ENCODE data around the gene SIRPB1. TPM values are rescaled to one million over a fixed set of nuclear protein-coding genes. Genes with fewer than 3 reads are reported as not detected.
A peak's percentile ranks its signal among the peaks of the same experiment; 100 is the strongest.
"Not testable (repeated sequence)": the region's sequence is repeated elsewhere in the genome, so short reads cannot be mapped to it uniquely, and the experiment has no call there.

Gene SIRPB1
- total RNA-seq, 1 donor from 2014 or later = 4.8 TPM

DNA sequence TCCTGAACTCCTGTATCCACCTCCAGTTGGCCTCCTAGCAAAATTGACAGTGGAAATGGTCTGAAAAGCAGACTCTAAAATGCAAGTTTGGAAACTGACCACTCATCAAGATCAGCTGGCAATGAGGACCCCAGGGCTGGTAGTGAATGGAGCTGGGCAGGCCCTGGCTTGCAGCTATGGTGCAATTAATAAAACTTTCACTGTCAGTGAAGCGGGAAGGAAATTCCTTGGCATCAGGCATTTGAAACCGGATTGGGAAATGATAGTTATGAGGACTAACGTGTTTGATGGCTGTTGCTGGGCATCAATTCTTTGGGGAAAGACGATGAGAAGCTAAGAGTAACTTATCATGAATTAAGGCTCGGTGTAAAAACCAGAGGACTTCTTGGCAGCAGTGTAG, 19.1 kb downstream of the SIRPB1 start:
- no peak for DNase-seq (ENCODE audit: low spot score)

DNA sequence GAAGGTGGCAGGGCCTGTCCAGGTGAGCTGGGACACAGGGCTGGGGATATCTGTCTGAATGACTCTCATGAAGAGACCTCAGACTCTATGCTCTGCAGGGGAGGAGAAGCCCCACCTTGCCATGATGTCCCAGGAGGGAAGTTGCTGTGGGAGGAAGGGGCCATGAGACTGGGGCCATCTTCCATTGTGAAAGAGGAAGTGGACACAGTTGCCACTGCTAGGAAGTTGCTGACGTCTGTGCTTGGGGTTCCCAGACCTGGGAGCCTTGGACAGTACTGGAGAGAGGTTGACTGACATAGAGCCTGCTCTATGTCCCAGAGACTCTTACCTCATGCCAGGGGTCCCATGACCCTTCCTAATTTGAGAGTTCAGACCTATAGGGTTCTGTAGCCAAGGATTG, 24.5 kb downstream of the SIRPB1 start:
- no peak for DNase-seq (ENCODE audit: low spot score)

DNA sequence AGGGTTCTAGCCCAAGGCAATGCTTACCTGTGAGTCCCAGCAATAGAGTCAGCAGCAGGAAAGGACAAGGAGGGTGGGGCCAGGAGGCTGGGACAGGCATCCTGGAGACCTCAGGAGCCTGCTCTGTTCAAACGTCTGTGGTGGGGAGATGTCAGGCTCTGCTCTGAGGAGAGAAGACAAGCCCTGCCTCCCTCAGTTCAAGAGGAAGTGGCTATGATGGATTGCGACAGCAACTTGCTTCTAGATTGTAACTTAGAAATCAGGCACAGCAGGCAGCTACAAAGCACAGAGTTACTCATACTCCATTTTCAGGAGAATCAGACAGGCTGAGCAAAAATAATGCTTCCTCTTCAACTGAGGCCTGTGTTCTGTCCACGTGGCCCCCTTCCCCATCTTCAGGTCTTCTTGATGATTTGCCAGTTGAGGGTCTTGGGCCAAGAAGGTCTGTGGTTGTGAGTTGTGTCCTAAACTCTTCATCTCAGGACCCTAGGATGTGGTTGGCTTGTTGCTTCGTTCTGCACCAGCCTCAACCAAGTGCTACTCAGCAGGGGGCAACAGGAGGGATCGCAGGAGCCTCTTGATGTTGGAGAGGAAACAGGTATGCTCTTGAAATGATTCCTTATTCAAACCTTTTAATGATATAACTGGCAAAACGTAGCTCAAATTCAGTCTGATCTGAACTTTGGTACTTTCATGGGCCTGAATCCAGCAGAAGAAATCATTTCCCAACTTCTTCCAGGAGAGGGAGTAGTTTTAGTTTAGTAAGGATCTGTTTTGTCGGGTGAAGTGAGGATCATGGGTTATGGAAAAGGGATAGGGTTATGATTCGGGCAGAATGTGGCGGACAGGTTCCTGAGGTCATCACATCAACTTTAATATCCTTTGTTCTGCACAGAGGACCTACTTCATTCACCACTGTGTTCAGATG, 31.0 kb downstream of the SIRPB1 start:
- peak; percentile 14 for DNase-seq (ENCODE audit: low spot score)

DNA sequence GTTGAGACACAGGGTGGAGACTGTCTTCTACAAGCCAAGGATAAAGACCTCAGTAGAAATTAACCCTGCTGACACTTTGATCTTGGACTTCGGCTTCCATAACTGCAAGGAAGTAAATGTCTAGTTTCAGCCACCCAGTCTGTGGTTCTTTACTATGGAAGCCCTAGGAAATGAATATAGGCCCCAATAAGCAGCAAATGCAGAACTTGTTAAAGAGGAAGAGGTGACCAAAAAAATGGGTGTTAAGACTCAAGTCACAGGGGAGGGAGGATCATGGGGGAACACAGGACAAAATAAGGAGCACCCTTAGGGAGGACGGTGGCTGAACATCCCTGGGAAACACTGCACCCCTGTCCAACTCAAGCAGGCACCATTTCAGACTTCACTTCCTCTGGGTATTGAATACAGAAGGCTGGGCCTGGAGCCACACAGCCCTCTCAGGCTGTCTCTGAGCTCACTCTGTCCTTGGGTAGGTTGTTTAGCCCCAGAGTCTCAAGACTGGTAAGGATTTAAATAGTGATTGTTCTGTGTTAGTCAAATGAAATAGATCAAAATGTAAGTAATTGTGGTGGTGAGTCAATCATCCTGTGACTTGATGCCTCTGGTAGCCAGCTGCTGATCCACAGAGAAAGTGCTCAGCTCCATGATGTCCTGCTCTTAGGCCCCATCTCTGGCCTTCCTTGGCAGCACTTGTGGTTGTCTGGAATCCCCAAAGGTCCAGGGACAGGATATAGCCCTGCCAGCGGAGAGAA, 31.9 kb downstream of the SIRPB1 start:
- no peak for DNase-seq (ENCODE audit: low spot score)

DNA sequence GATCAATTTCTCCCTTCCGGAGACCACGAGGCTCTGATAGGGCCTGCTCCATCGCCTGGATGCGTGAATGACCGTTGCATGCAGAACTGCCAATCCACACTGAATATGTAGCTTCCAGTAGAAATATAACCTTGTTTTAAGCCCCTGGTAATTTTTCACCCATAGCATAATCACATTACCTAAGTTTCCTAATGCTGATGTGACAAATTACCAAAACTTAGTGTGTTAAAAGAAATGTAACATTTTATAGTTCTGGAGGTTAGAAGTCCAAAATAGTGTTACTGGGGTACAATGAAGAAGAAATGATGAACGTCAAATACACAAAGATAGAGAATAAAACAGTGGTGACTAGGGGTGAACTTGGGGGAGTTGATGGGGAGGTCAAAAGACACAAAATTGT, 40.3 kb downstream of the SIRPB1 start:
- no peak for DNase-seq (ENCODE audit: low spot score)

DNA sequence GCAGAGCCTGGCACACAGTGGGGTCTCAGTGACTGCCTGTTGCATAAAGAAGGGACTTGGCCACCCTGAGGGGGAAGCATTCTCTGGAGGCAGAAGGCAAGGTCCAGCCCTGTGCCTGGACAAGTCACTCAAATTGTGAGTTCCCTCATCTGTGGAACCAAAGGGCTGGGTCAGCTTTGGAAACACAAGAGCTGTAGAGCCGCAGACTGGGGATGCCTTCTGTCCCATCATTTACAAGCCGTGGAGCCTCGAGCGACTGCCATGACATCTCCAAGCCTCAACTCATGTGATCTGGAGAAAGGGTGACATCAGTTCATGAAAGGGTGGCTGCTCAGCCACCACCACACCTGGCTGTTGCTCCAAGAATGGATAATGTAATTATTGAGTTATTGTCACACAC, 41.9 kb downstream of the SIRPB1 start:
- no peak for DNase-seq (ENCODE audit: low spot score)

DNA sequence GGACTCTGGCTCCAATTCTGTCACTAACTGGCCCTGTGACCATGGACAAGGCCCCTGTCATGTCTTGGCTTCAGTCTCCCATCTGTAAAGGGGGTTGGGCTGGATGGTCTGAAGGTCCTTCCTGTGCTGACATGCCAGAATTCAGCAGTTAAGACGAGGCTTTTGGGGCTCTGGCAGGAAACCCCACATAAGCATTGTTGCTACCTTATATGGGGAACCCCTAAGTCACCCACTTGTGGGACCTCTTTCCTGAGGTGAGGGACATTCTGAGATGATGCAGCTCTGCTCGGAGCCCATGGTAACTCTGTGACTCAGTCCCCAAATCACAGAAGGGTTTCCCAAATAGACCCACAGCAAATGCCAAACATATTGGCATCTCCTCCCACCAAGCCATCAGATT, 42.5 kb downstream of the SIRPB1 start:
- not testable (repeated sequence) for DNase-seq (ENCODE audit: low spot score)

DNA sequence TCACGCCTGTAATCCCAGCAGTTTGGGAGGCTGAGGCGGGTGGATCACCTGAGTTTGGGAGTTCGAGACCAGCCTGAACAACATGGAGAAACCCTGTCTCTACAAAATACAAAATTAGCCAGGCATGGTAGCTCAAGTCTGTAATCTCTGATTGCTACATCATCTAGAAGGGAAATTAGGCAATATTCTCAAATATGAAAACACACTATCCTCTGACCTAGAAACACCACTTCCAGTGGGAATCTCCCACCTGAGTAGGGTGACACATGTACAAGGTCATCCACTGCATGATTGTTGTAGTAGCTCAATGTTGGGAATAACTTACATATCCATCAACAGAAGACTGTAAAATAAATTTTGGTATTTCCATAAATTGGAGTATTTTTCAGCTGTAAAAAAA, 43.2 kb downstream of the SIRPB1 start:
- no peak for DNase-seq (ENCODE audit: low spot score)

DNA sequence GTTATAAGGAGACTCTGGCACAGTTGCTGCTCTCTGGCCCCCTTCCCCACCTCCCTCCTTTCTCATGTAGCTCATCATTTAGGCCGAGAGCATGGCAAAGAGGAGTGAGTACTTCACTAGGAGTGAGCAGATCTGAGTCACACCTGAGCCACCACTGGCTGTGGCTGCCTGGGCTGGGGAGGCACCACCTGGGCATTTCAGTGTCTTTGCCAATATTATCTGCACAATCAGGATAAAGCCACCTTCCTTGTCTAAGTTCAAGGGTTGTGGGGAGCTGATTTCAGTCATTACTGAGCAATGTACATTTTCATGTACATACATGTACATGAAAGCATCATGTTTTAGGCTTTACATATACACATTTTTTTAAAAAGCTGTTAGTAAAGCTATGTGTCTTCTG, 43.8 kb downstream of the SIRPB1 start:
- not testable (repeated sequence) for DNase-seq (ENCODE audit: low spot score)

DNA sequence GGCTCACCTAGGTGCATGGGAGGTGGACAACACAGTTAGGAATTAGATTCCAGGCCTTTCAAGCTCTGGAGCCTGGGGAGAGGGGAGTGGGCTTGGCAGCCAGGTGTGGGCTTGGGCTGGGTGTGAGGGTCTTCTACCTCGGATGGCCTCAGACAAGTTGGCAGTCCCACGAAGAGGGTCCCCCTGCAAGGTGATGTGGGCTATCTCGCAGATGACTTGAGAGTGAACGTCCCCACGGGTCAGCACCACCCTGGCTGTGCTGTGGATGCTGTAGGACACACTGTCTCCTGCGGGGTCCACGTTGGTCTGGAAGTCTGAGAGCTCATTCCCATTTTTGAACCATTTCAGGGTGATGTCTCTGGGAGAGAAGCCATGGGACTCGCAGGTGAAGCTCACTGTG, 48.2 kb downstream of the SIRPB1 start:
- not testable (repeated sequence) for DNase-seq (ENCODE audit: low spot score)

Other genes starting within 250 kb of the SIRPB1 start
- gene FKBP1A, start 227.0 kb downstream of the SIRPB1 start, total RNA-seq (ENCODE audit: insufficient read depth, low replicate concordance) = 68.6 TPM
- gene NSFL1C, start 153.2 kb downstream of the SIRPB1 start, total RNA-seq (ENCODE audit: insufficient read depth, low replicate concordance) = 40.9 TPM
- 16.9 TPM for gene SIRPB2, start 128.6 kb downstream of the SIRPB1 start, total RNA-seq (ENCODE audit: insufficient read depth, low replicate concordance)
- gene SIRPD, start 62.3 kb downstream of the SIRPB1 start, total RNA-seq (ENCODE audit: insufficient read depth, low replicate concordance) = 4.3 TPM
- 3.4 TPM for gene SIRPG, start 37.8 kb upstream of the SIRPB1 start, total RNA-seq (ENCODE audit: insufficient read depth, low replicate concordance)